ENCODE data around the gene FGF9.

Gene FGF9

DNA sequence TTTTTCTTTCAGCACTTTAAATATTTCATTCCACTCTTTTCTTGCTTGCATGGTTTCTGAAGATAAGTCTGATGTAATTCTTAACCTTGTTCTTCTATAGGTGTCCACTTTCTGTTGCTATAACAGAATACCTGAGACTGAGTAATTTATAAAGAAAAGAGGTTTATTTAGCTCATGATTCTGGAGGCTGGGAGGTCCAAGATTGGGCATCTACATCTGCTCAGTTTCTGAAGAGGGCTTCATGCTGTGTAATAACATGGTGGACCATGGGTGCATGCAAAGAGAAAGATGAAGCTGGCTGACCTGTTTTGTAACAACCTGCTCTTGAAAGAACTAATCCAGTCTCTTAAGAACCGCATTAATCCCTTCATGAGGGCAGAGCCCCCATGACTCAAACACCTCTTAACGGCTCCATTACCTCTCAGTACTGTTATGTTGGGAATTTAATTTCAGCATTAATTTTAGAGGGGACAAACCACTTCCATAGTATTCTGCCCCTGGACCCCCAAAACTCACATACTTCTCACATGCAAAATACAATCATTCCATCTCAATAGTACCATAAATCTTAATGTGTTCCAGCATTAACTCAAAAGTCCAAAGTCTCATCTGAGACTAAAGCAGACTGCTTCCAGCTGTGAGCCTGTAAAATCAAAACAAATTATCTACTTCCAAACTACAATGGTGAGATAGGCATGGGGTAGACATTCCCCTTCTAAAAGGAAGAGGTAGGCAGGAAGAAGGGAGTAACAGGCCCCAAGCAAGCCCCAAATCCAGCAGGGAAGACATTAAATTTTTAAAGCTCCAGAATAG lies 9.6 kb upstream of the FGF9 start:
- DNase-seq (ENCODE audit: insufficient read length) (no peak), FAIRE-seq (no peak)

GRCh38 chr13:21663197-21663596 lies 7.7 kb upstream of the FGF9 start:
- TF ChIP-seq POLR2AphosphoS5 (IDR thresholded peaks at IDR 0.05; ENCODE audit: low read depth, low read length) (no peak), POLR2A (IDR thresholded peaks at IDR 0.05; ENCODE audit: low read depth, low read length) (no peak), TAF1 (IDR thresholded peaks at IDR 0.05; ENCODE audit: borderline replicate concordance, low read depth, low read length) (no peak)
- no peak for FAIRE-seq

More for the DNA sequence above, 9.6 kb upstream of the FGF9 start:
- TF ChIP-seq TAF1 (IDR thresholded peaks at IDR 0.05; ENCODE audit: borderline replicate concordance, low read depth, low read length): no peak
- no peak for TF ChIP-seq POLR2AphosphoS5 (IDR thresholded peaks at IDR 0.05; ENCODE audit: low read depth, low read length)
- no peak for TF ChIP-seq POLR2A (IDR thresholded peaks at IDR 0.05; ENCODE audit: low read depth, low read length)

DNA sequence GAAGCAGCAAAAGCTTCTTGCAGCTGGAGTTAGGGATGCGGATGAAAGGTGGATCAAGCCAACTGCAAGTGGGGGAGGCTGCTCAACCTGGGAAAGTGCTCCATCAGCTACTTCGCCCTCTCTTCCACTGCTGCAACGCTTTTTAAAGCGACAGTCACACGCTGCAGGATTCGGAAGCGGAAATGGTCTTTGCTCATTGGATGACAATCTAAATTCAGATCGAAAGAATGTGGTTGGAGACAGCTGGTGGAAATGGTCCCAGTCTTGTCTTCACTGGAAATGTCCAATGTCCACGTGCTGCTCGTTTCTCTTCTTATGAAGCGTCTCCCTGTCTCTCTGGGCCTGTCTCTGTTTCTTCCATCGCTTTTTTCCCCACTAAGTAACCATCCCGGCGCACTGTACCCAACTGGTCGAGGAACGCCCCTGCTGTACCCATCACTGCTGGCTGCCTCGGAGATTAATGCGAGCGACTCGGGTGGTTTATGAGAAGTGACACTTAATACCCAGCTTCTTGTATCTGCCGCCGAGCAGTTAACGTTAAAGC lies 2.1 kb upstream of the FGF9 start:
- TF ChIP-seq POLR2AphosphoS5 (IDR thresholded peaks at IDR 0.05; ENCODE audit: low read depth, low read length): no peak
- FAIRE-seq (no peak), DNase-seq (ENCODE audit: insufficient read length) (no peak)

More at GRCh38 chr13:21663197-21663596, 7.7 kb upstream of the FGF9 start:
- DNase-seq (ENCODE audit: insufficient read length): no peak

GRCh38 chr13:21670006-21670882 lies 629 bp upstream of the FGF9 start:
- DNase-seq (ENCODE audit: insufficient read length): peak; percentile 50
- no peak for FAIRE-seq
- no peak for TF ChIP-seq POLR2A (IDR thresholded peaks at IDR 0.05; ENCODE audit: low read depth, low read length)
- no peak for TF ChIP-seq POLR2AphosphoS5 (IDR thresholded peaks at IDR 0.05; ENCODE audit: low read depth, low read length)
- no peak for TF ChIP-seq TAF1 (IDR thresholded peaks at IDR 0.05; ENCODE audit: borderline replicate concordance, low read depth, low read length)

- no peak for FAIRE-seq
Measured at GRCh38 chr13:21671620-21672286, 880 bp downstream of the FGF9 start.

GRCh38 chr13:21672287-21672680 lies 1.4 kb downstream of the FGF9 start:
- no peak for TF ChIP-seq POLR2AphosphoS5 (IDR thresholded peaks at IDR 0.05; ENCODE audit: low read depth, low read length)
- no peak for FAIRE-seq
- DNase-seq (ENCODE audit: insufficient read length): no peak

More at GRCh38 chr13:21671620-21672286, 880 bp downstream of the FGF9 start:
- TF ChIP-seq POLR2AphosphoS5 (IDR thresholded peaks at IDR 0.05; ENCODE audit: low read depth, low read length) (no peak), POLR2A (IDR thresholded peaks at IDR 0.05; ENCODE audit: low read depth, low read length) (no peak), TAF1 (IDR thresholded peaks at IDR 0.05; ENCODE audit: borderline replicate concordance, low read depth, low read length) (no peak)
- DNase-seq (ENCODE audit: insufficient read length): no peak

DNA sequence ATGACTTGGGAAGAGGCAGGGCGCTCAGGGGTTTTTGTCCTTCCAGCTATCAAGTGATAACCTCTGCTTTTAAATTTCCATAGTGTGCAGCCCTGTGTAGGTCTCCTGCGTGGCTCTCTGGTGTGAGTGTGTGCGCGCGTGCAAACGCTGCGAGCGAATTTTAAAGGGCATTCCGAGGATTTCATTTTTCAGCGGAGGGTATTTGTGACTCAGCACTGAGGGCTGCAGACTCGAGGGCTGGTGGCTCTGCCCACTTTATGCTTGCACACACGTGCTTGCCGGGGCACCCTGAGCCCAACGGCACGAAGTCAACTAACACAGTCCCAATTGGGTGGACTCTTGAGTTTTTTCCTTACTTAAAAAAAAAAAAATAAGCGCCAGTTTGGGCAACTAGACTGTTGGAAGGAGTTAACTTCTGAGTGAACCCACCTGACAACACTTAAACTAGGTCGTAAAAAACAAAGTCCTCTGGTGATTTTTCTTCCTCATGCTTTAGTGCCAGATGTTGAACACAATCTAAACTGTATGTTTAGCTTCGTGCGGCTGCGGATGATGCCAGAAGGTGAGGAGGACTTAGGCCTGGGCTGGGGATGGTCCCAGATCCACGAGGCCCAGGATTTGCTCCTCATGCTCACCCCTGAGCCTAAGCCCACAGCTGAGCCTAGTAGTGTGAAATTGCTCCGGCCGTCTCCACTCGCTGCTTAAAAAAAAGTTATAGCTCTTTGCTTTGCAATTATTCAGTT lies 2.1 kb downstream of the FGF9 start:
- DNase-seq (ENCODE audit: insufficient read length): no peak
- no peak for FAIRE-seq
- TF ChIP-seq TAF1 (IDR thresholded peaks at IDR 0.05; ENCODE audit: borderline replicate concordance, low read depth, low read length): no peak
- no peak for TF ChIP-seq POLR2A (IDR thresholded peaks at IDR 0.05; ENCODE audit: low read depth, low read length)
- no peak for TF ChIP-seq POLR2AphosphoS5 (IDR thresholded peaks at IDR 0.05; ENCODE audit: low read depth, low read length)

DNA sequence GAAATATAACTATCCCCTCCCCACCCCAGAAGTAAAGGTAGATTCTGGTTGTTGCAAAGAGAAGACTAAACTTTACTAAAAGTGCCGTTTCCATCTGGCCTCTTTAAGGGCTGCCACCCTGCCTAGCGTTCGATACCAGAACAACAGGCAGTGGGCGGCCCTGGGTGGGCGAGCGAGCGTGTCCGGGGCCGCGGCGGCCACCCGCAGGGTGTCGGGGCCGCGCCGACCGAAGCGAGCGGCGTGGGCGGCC lies 2.6 kb downstream of the FGF9 start:
- peak; percentile 76 for FAIRE-seq
- no peak for DNase-seq (ENCODE audit: insufficient read length)
- TF ChIP-seq POLR2A (IDR thresholded peaks at IDR 0.05; ENCODE audit: low read depth, low read length) (no peak), POLR2AphosphoS5 (IDR thresholded peaks at IDR 0.05; ENCODE audit: low read depth, low read length) (no peak), TAF1 (IDR thresholded peaks at IDR 0.05; ENCODE audit: borderline replicate concordance, low read depth, low read length) (no peak)

DNA sequence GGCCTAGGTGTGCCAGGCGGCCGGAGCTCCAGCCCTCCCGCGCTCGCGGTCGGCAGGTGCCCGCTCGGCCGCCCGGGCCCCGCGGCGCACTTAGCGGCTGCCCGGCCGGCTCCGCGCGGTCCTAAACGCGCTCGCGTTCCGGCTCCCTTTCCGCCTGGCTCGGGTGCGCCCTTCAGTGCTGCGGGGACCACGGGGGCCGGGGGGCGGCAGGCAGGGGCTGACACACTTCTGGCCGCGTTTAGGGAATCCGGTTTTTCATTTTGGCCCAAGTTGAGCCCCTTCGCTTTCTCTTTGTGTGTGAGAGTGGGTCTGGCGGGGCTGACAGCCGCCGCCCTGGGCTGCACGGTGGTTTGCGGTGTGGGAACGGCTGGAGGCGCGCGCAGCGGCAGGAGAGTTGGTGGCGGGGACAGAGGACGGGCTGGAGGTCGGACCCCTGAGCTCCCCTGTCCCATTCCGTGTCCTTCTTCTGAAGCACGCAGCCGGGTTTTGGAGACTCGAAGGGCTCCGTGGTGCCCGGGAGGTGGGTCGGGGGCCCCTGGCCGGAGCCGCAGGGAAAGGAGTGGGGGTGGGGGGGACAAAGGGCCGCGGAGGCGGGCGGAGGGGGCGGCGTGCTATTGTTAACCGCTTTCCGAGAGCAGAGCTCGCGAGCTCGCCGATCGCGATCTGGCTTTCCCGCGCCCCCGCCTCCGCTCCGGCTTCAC lies 3.1 kb downstream of the FGF9 start:
- DNase-seq (ENCODE audit: insufficient read length) (peak; percentile 65), FAIRE-seq (no peak)
- no peak for TF ChIP-seq POLR2A (IDR thresholded peaks at IDR 0.05; ENCODE audit: low read depth, low read length)
- no peak for TF ChIP-seq TAF1 (IDR thresholded peaks at IDR 0.05; ENCODE audit: borderline replicate concordance, low read depth, low read length)
- TF ChIP-seq POLR2AphosphoS5 (IDR thresholded peaks at IDR 0.05; ENCODE audit: low read depth, low read length): no peak

GRCh38 chr13:21674490-21675009 lies 3.7 kb downstream of the FGF9 start:
- FAIRE-seq: no peak
- peak; percentile 26 for DNase-seq (ENCODE audit: insufficient read length)

More at GRCh38 chr13:21674490-21675009, 3.7 kb downstream of the FGF9 start:
- TF ChIP-seq TAF1 (IDR thresholded peaks at IDR 0.05; ENCODE audit: borderline replicate concordance, low read depth, low read length): no peak
- no peak for TF ChIP-seq POLR2AphosphoS5 (IDR thresholded peaks at IDR 0.05; ENCODE audit: low read depth, low read length)
- TF ChIP-seq POLR2A (IDR thresholded peaks at IDR 0.05; ENCODE audit: low read depth, low read length): no peak
